Measurements from ENCODE around the gene SLC7A1. TPM values are rescaled to one million over a fixed set of nuclear protein-coding genes. Genes with fewer than 3 reads are reported as not detected.
A peak's percentile ranks its signal among the peaks of the same experiment; 100 is the strongest.

The SLC7A1 gene
- polyA plus RNA-seq, 1 donor = 14.6 TPM

DNA sequence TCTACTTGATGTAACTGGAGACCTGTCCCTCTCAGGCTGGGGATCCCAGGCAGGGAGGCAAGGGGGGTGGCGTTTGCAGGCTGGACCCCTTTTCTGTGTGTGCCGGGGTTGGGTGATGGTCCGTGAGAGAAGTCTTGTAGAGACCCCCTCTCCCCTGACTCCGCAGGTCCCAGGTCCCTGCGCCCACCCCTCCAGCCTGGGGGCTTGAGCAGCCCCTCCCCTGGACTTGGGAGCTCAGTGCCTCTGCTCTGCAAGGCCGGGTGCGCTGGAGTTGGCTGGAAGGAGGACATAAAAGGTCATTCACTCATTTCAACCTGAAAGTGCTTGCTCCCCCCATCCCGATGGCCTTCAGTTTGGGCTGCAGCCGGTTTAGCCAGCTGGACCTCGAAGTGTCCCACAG lies 89.5 kb downstream of the SLC7A1 start:
- no peak overlapping the region for H3K27ac ChIP-seq (ENCODE audit: low read length)
- H3K27me3 ChIP-seq (ENCODE audit: control insufficient read depth, insufficient read depth, low read length) = peaks cover 26% of the 10 kb centered on the region
- no peak overlapping the region for H3K4me3 ChIP-seq (ENCODE audit: low read length)
- peaks cover 11% of the 10 kb centered on the region for H3K4me1 ChIP-seq (ENCODE audit: control insufficient read depth, insufficient read depth, low read length)
- H3K36me3 ChIP-seq (ENCODE audit: control insufficient read depth, insufficient read depth, low read length) = peaks cover 2% of the 10 kb centered on the region
- no peaks in the 10 kb centered on the region for H3K9me3 ChIP-seq (ENCODE audit: control insufficient read depth, low read depth, low read length)
- WGBS (ENCODE audit: insufficient coverage, low lambda C conversion rate) = no CpG with 5 or more reads among the region's 10 CpGs
- no peak for DNase-seq

DNA sequence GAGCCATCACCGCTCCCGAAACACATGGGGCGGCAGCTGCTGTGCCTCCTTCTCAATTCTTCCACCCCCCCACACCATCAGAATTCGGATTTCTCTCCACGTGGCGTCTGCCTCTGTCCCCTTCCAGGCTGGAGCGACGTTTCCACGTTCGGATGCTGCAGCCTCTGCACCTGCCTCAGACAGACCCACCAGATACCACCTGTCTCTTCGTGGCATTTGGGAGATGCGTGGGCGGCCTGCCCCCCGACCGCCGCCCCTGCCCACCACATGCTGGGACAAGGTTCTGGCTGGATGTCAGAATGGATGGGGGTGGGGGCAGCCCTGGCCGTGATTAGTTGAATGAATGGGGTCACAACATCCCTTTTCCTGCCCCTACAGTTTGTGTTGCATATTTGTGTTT lies 90.0 kb downstream of the SLC7A1 start:
- H3K4me1 ChIP-seq (ENCODE audit: control insufficient read depth, insufficient read depth, low read length) = peaks cover 11% of the 10 kb centered on the region
- H3K27me3 ChIP-seq (ENCODE audit: control insufficient read depth, insufficient read depth, low read length) = peaks cover 26% of the 10 kb centered on the region
- no peak for DNase-seq
- no peaks in the 10 kb centered on the region for H3K36me3 ChIP-seq (ENCODE audit: control insufficient read depth, insufficient read depth, low read length)
- WGBS (ENCODE audit: insufficient coverage, low lambda C conversion rate) = no CpG with 5 or more reads among the region's 17 CpGs
- H3K27ac ChIP-seq (ENCODE audit: low read length) = no peak overlapping the region
- no peaks in the 10 kb centered on the region for H3K9me3 ChIP-seq (ENCODE audit: control insufficient read depth, low read depth, low read length)
- H3K4me3 ChIP-seq (ENCODE audit: low read length) = no peak overlapping the region

DNA sequence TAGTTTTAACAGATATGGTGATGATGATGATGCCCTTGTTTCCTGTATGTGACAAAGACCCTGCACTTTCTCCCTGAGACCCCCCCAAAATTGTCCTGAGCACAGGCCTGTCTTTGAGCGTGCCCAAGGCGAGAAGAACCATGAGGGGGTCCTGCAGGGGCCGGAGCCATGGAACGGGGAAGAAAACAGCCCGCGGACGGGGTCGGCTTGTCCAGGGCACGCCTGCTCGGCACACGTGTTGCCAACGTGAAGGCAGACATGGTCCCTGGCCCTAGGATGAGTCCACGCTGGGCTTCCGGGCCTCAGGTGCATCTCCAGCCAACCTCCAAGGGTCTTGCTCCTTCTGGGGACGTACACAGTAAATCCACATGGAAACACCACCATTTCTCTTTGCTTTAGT lies 90.8 kb downstream of the SLC7A1 start:
- Histone ChIP-seq H3K27me3 (ENCODE audit: control insufficient read depth, insufficient read depth, low read length) (peaks cover 26% of the 10 kb centered on the region), H3K4me1 (ENCODE audit: control insufficient read depth, insufficient read depth, low read length) (peaks cover 11% of the 10 kb centered on the region), H3K9me3 (ENCODE audit: control insufficient read depth, low read depth, low read length) (no peaks in the 10 kb centered on the region), H3K4me3 (ENCODE audit: low read length) (no peak overlapping the region), H3K36me3 (ENCODE audit: control insufficient read depth, insufficient read depth, low read length) (no peaks in the 10 kb centered on the region), H3K27ac (ENCODE audit: low read length) (no peak overlapping the region)
- WGBS (ENCODE audit: insufficient coverage, low lambda C conversion rate) = no CpG with 5 or more reads among the region's 15 CpGs
- DNase-seq = no peak

DNA sequence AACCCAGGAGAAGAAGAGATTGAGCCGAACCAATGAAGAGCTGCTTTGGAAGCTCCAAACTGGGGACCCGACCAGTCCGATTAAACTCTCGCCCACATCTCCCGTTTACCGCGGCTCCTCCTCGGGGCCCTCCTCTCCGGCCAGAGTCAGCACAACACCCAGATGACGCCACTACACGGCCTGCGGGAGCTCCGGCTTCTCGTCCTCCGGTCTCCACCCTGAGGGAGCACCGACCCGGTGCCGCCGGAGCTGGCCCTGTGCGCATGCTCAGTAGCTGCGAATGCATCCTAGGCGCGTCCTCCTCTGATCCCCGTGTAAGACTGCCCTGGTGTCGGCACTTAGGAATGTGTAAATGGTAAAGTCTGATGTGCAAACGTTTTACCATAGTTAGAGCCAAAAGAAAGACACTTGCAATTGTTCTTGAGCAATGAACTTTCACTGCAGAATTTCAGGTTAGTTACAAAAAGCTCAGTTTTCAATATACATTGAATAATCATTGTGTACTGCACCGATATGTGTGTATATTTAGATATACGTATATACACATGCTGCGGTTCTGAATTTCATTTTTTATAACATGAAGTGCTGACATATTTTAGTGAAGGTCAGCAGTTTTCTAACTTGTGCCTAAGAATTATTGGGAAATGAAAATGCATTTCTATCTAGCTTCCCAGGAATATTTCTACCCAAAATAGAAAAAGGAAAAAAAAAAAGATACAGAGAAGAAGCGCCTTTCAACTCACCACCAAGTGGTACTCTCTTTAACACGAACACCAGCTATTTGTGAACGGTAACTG lies 92.2 kb downstream of the SLC7A1 start:
- no peak overlapping the region for H3K27ac ChIP-seq (ENCODE audit: low read length)
- H3K27me3 ChIP-seq (ENCODE audit: control insufficient read depth, insufficient read depth, low read length) = peaks cover 26% of the 10 kb centered on the region
- peaks cover under 1% of the 10 kb centered on the region for H3K4me1 ChIP-seq (ENCODE audit: control insufficient read depth, insufficient read depth, low read length)
- no peak for DNase-seq
- H3K36me3 ChIP-seq (ENCODE audit: control insufficient read depth, insufficient read depth, low read length) = no peaks in the 10 kb centered on the region
- 82% methylated on average over 2 of the region's 32 CpGs for whole genome bisulfite sequencing (ENCODE audit: insufficient coverage, low lambda C conversion rate)
- no peak overlapping the region for H3K4me3 ChIP-seq (ENCODE audit: low read length)
- H3K9me3 ChIP-seq (ENCODE audit: control insufficient read depth, low read depth, low read length) = no peaks in the 10 kb centered on the region

DNA sequence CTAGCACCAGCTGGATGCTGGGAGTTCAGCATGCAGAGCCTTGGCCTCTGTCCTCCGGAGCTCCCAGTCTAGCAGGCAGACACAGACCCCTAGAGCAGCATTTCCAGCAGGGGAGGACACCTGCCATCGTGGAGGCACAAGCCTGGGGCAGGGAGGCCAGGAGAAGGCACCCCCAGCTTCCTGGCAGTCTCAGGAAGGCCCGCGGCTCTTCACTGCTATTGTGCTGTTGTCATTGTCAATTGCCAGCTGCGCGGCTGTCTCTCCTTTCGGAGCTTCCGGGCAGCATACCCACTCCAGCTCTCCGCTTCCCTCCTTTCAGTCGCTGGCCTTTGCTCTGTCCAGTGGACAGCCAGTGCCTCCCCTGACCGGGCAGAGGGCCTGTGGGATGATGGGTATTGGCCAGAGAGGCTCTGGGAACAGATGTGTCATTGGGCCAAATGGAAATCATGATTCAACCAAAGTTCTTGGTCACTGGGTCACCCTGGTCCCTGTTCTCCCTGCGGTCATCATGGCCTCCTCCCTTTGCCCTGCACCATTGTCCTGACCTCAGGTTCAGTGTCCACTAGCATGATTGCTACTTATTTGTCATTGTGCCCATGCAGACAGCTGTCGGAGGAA lies 93.0 kb downstream of the SLC7A1 start:
- DNase-seq = no peak
- H3K9me3 ChIP-seq (ENCODE audit: control insufficient read depth, low read depth, low read length) = no peaks in the 10 kb centered on the region
- whole genome bisulfite sequencing (ENCODE audit: insufficient coverage, low lambda C conversion rate) = 100% methylated on average over 1 of the region's 13 CpGs
- no peaks in the 10 kb centered on the region for H3K36me3 ChIP-seq (ENCODE audit: control insufficient read depth, insufficient read depth, low read length)
- H3K4me3 ChIP-seq (ENCODE audit: low read length) = no peak overlapping the region
- H3K27me3 ChIP-seq (ENCODE audit: control insufficient read depth, insufficient read depth, low read length) = peaks cover 26% of the 10 kb centered on the region
- H3K27ac ChIP-seq (ENCODE audit: low read length) = no peak overlapping the region
- H3K4me1 ChIP-seq (ENCODE audit: control insufficient read depth, insufficient read depth, low read length) = no peaks in the 10 kb centered on the region

DNA sequence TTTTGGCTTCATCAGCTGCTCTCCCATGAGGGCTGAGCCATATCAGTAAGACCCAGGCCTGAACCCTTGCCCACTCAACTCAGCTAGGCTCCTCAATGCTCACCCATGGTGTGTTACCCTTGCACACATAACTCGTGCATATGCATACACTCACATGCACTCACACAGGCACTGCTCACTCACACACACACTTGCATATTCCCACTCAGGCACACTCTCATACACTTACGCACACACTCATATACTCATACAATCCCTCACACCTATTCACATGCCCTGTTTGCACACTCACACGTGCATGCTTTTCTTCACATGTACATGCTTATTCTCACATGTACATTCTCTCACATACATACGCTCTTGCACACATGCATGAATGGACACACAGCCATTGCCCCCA lies 93.8 kb downstream of the SLC7A1 start:
- H3K9me3 ChIP-seq (ENCODE audit: control insufficient read depth, low read depth, low read length) = no peaks in the 10 kb centered on the region
- DNase-seq = no peak
- no peak overlapping the region for H3K27ac ChIP-seq (ENCODE audit: low read length)
- no peaks in the 10 kb centered on the region for H3K36me3 ChIP-seq (ENCODE audit: control insufficient read depth, insufficient read depth, low read length)
- no peak overlapping the region for H3K4me3 ChIP-seq (ENCODE audit: low read length)
- peaks cover 30% of the 10 kb centered on the region for H3K27me3 ChIP-seq (ENCODE audit: control insufficient read depth, insufficient read depth, low read length)
- H3K4me1 ChIP-seq (ENCODE audit: control insufficient read depth, insufficient read depth, low read length) = peaks cover 2% of the 10 kb centered on the region
- no CpG with 5 or more reads among the region's 4 CpGs for WGBS (ENCODE audit: insufficient coverage, low lambda C conversion rate)

DNA sequence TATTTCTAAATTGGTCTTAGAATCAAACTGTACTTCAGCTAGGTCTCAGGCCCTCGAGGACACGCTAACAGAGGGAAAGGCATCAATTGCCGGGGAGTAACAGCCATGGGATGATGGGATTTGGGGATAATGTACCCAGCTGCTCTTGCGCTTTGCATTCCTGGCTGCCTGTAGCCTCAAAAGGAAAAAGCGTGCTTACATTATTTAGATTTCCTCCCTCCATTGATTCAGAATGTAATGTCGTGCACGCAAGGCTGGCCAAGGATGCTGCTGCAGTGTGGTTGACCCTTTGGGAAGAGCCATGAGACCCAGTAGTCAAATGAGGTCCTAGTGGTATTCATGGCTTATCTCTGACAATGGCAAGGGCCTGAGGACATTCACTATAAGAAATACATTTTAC lies 95.1 kb downstream of the SLC7A1 start:
- DNase-seq = no peak
- WGBS (ENCODE audit: insufficient coverage, low lambda C conversion rate) = no CpG with 5 or more reads among the region's 7 CpGs
- Histone ChIP-seq H3K27me3 (ENCODE audit: control insufficient read depth, insufficient read depth, low read length) (peaks cover 33% of the 10 kb centered on the region), H3K36me3 (ENCODE audit: control insufficient read depth, insufficient read depth, low read length) (no peaks in the 10 kb centered on the region), H3K27ac (ENCODE audit: low read length) (no peak overlapping the region), H3K4me3 (ENCODE audit: low read length) (no peak overlapping the region), H3K9me3 (ENCODE audit: control insufficient read depth, low read depth, low read length) (no peaks in the 10 kb centered on the region), H3K4me1 (ENCODE audit: control insufficient read depth, insufficient read depth, low read length) (peaks cover 4% of the 10 kb centered on the region)

DNA sequence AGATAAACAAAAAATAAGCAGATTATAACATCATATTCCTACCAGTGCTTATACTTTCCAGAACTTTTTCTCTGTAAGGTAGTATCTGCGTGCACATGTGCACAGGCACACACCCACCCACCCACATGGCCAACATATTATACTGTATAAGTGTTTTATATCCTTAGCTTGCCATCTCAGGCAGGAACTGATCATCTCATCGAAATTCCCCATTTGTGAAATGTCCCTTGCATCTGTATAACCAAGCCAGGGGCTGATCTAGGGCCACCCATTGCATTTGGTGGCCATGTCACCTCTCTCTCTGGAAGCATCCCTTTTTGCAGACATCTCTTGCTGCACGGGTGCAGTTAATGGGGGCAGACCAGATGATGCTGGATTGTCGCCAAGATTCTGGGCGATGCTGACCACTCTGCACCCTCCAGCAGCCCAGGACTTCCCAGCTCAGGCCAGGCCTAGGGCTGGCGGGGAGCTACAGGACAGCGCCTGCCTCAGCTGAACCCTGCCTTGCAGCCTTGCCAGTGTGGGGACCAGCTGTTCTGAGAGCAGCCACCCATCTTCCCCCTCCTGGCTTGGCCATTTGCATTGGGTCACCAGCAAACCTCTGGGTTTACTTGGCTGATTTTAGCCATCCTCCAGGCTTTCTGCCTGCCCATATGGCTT lies 95.9 kb downstream of the SLC7A1 start:
- Histone ChIP-seq H3K36me3 (ENCODE audit: control insufficient read depth, insufficient read depth, low read length) (no peaks in the 10 kb centered on the region), H3K4me3 (ENCODE audit: low read length) (no peak overlapping the region), H3K4me1 (ENCODE audit: control insufficient read depth, insufficient read depth, low read length) (peaks cover 4% of the 10 kb centered on the region), H3K27me3 (ENCODE audit: control insufficient read depth, insufficient read depth, low read length) (peaks cover 30% of the 10 kb centered on the region), H3K27ac (ENCODE audit: low read length) (no peak overlapping the region), H3K9me3 (ENCODE audit: control insufficient read depth, low read depth, low read length) (no peaks in the 10 kb centered on the region)
- WGBS (ENCODE audit: insufficient coverage, low lambda C conversion rate) = 100% methylated on average over 1 of the region's 7 CpGs
- DNase-seq = no peak

DNA sequence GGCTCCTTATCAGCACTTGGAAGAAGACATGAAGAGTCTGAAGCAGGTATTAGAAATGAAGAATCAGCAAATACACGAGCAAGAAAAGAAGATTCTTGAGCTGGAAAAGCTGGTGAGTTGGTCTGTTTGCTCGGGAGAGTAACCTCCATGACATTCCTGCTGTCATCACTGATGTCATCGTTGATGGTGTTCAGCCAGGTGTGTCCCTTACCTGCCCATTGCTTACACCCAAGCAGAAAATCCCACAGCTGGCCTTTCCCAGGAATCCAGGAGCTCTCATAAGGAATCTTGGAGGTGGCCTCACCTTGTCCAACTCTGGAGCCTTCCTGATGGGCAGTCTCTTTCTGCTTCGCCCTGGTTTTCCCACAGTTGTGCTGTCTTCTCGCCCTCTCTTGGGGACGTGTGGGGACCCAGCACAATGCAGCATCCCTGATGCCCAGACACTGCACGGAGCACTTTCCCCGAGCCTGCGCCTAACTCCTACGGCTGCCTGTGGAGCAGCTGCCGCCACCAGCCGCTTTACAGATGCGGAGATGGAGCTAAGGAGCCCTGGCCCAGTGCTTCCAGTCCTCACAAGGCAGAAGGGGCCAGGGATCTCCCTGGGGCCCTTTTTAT lies 97.0 kb downstream of the SLC7A1 start:
- WGBS (ENCODE audit: insufficient coverage, low lambda C conversion rate) = no CpG with 5 or more reads among the region's 13 CpGs
- Histone ChIP-seq H3K27me3 (ENCODE audit: control insufficient read depth, insufficient read depth, low read length) (peaks cover 26% of the 10 kb centered on the region), H3K36me3 (ENCODE audit: control insufficient read depth, insufficient read depth, low read length) (no peaks in the 10 kb centered on the region), H3K4me3 (ENCODE audit: low read length) (no peak overlapping the region), H3K9me3 (ENCODE audit: control insufficient read depth, low read depth, low read length) (no peaks in the 10 kb centered on the region), H3K27ac (ENCODE audit: low read length) (no peak overlapping the region), H3K4me1 (ENCODE audit: control insufficient read depth, insufficient read depth, low read length) (peaks cover 4% of the 10 kb centered on the region)
- no peak for DNase-seq

DNA sequence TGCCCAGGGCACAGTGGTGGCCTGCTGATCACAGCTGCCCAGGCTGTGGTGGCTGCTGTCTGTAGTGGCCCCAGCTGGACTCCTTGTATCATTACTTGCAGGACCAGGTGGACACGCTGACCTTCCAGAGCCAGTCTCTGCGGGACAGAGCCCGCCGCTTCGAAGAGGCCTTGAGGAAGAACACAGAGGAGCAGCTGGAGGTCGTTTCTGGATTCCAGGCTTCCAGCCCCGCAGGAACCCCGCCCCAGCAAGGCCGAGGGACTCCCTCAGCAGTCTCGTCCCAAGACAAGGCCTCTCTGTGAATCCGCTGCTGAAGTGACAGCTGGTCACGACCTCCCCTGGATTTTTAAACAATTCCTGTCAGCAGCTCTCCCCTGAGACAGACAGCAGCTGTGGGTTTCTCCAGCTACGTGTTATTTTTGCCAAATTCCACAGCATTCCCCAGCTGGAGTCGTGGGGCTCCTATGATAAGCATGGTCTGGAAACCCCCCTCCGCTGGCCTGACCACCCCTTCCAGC lies 98.3 kb downstream of the SLC7A1 start:
- DNase-seq = peak; percentile 57
- peaks cover 4% of the 10 kb centered on the region for H3K4me1 ChIP-seq (ENCODE audit: control insufficient read depth, insufficient read depth, low read length)
- no peak overlapping the region for H3K4me3 ChIP-seq (ENCODE audit: low read length)
- peaks cover 16% of the 10 kb centered on the region for H3K27me3 ChIP-seq (ENCODE audit: control insufficient read depth, insufficient read depth, low read length)
- H3K36me3 ChIP-seq (ENCODE audit: control insufficient read depth, insufficient read depth, low read length) = no peaks in the 10 kb centered on the region
- no peaks in the 10 kb centered on the region for H3K9me3 ChIP-seq (ENCODE audit: control insufficient read depth, low read depth, low read length)
- no CpG with 5 or more reads among the region's 15 CpGs for WGBS (ENCODE audit: insufficient coverage, low lambda C conversion rate)
- no peak overlapping the region for H3K27ac ChIP-seq (ENCODE audit: low read length)
